Endodermal cell (in vitro differentiated cells): ENCODE data around the gene IKZF1. TPM values are rescaled to one million over a fixed set of nuclear protein-coding genes. Genes with fewer than 3 reads are reported as not detected.

ENCODE experiments used
- DNase-seq: peaks from one replicate; pipeline ENCODE4 v3.0.0-alpha.2; 2017
- H3K27ac ChIP-seq: 2 replicates; pipeline ENCODE4 v1.5.1; 2013; ENCODE audit warnings: mild to moderate bottlenecking, low read depth, low read length, moderate library complexity
- H3K27me3 ChIP-seq: 2 replicates; pipeline ENCODE4 v1.6.1; 2013; ENCODE audit warnings: mild to moderate bottlenecking, low read length, moderate library complexity; ENCODE audit not compliant: insufficient read depth, control insufficient read depth, poor library complexity, severe bottlenecking
- H3K36me3 ChIP-seq: 2 replicates; pipeline ENCODE4 v1.7.0; 2013; ENCODE audit warnings: mild to moderate bottlenecking, low read length, moderate library complexity; ENCODE audit not compliant: control insufficient read depth, insufficient read depth
- H3K4me1 ChIP-seq: one replicate; pipeline ENCODE4 v1.7.0; 2013; ENCODE audit warnings: low read length; ENCODE audit not compliant: control insufficient read depth, insufficient read depth
- H3K4me3 ChIP-seq: 2 replicates; pipeline ENCODE4 v1.5.1; 2013; ENCODE audit warnings: mild to moderate bottlenecking, low read length, moderate library complexity
- H3K9ac ChIP-seq: 2 replicates; pipeline ENCODE4 v1.6.1; 2013; ENCODE audit warnings: mild to moderate bottlenecking, low read length, moderate library complexity; ENCODE audit not compliant: poor library complexity, severe bottlenecking; ENCODE audit errors: extremely low read depth
- H3K9me3 ChIP-seq: 2 replicates; pipeline ENCODE4 v1.6.1; 2013; ENCODE audit warnings: mild to moderate bottlenecking, low read length, moderate library complexity; ENCODE audit not compliant: control insufficient read depth
- H3K27ac Mint-ChIP-seq: 2 replicates; pipeline ENCODE4 v1.8.0; 2020; ENCODE audit warnings: mixed read lengths
- H3K27me3 Mint-ChIP-seq: 2 replicates; pipeline ENCODE4 v1.8.0; 2021; ENCODE audit warnings: mild to moderate bottlenecking, mixed read lengths; ENCODE audit not compliant: insufficient read depth
- H3K36me3 Mint-ChIP-seq: 2 replicates; pipeline ENCODE4 v1.8.0; 2020; ENCODE audit warnings: low read depth, mixed read lengths
- H3K4me1 Mint-ChIP-seq: 2 replicates; pipeline ENCODE4 v1.8.0; 2020; ENCODE audit warnings: mixed read lengths
- H3K4me3 Mint-ChIP-seq: 2 replicates; pipeline ENCODE4 v1.8.0; 2020; ENCODE audit warnings: mild to moderate bottlenecking, moderate library complexity, mixed read lengths
- H3K9me3 Mint-ChIP-seq: 2 replicates; pipeline ENCODE4 v1.8.0; 2020; ENCODE audit warnings: mild to moderate bottlenecking, mixed read lengths
- CTCF ChIP-seq: fragments of 200-600 bp; sonication (generic); conservative IDR thresholded peaks from 2 replicates; pipeline ENCODE4 v1.5.0; 2021; ENCODE audit warnings: antibody characterized with exemption, mild to moderate bottlenecking
- WGBS, 2 experiments: methylation state at CpG; one replicate each; pipeline versions ENCODE4 v1.1.5 to v1.1.7; 2013; ENCODE audit warnings: missing lambda C conversion rate in 2 of 2, mixed read lengths in 1 of 2; ENCODE audit not compliant: insufficient coverage in 1 of 2, insufficient read length in 1 of 2; 5-methylcytosine and 5-hydroxymethylcytosine counted together
- total RNA-seq, 2 donors: library from RNA; stranded (reverse); fragmentation: NEBNext Ultra II Directional in 1 of 2; extraction: Animal tissue kit (Norgen Biotek cat#: 25700) in 1 of 2; gene quantifications; 2 replicates in 1 of 2; 3 replicates in 1 of 2; pipeline ENCODE4 v1.2.1, GENCODE V29; 2021

IKZF1 gene
- total RNA-seq, 2 donors from 2014 or later, result 0.44 to 0.55 TPM

GRCh38 chr7:50362712-50363282 is 58.3 kb downstream of the IKZF1 start:
- TF ChIP-seq CTCF, result no peak
- Histone ChIP-seq H3K9me3 (no peaks in the 10 kb centered on the region), H3K9ac (no peak overlapping the region), H3K27ac (no peak overlapping the region), H3K27me3 (no peaks in the 10 kb centered on the region), H3K36me3 (no peaks in the 10 kb centered on the region), H3K4me3 (no peak overlapping the region), H3K4me1 (peaks cover 14% of the 10 kb centered on the region)
- H3K4me3 Mint-ChIP-seq, result no peak overlapping the region
- WGBS, 2 experiments, result 85 to 91% methylated on average over 4 to 6 of the region's 6 CpGs
- DNase-seq, result no peak
- no peaks in the 10 kb centered on the region for H3K9me3 Mint-ChIP-seq
- H3K27ac Mint-ChIP-seq, result no peak overlapping the region
- no peaks in the 10 kb centered on the region for H3K36me3 Mint-ChIP-seq
- H3K4me1 Mint-ChIP-seq, result peaks cover 19% of the 10 kb centered on the region
- H3K27me3 Mint-ChIP-seq, result no peaks in the 10 kb centered on the region

GRCh38 chr7:50363327-50364060 is 59.0 kb downstream of the IKZF1 start:
- Mint-ChIP-seq H3K4me1 (peaks cover 19% of the 10 kb centered on the region), H3K27me3 (no peaks in the 10 kb centered on the region), H3K36me3 (no peaks in the 10 kb centered on the region), H3K4me3 (no peak overlapping the region), H3K27ac (no peak overlapping the region), H3K9me3 (no peaks in the 10 kb centered on the region)
- Histone ChIP-seq H3K27me3 (no peaks in the 10 kb centered on the region), H3K4me1 (peaks cover 14% of the 10 kb centered on the region), H3K9ac (no peak overlapping the region), H3K27ac (no peak overlapping the region), H3K9me3 (no peaks in the 10 kb centered on the region), H3K4me3 (no peak overlapping the region), H3K36me3 (no peaks in the 10 kb centered on the region)
- WGBS, 2 experiments, result 93 to 96% methylated on average over 4 to 7 of the region's 7 CpGs
- no peak for TF ChIP-seq CTCF
- DNase-seq, result no peak

- Mint-ChIP-seq H3K4me3 (no peak overlapping the region), H3K9me3 (no peaks in the 10 kb centered on the region), H3K27ac (no peak overlapping the region), H3K4me1 (peaks cover 17% of the 10 kb centered on the region), H3K36me3 (no peaks in the 10 kb centered on the region), H3K27me3 (no peaks in the 10 kb centered on the region)
- Histone ChIP-seq H3K9me3 (no peaks in the 10 kb centered on the region), H3K9ac (no peak overlapping the region), H3K27ac (no peak overlapping the region), H3K27me3 (no peaks in the 10 kb centered on the region), H3K4me3 (no peak overlapping the region), H3K4me1 (peaks cover 14% of the 10 kb centered on the region), H3K36me3 (no peaks in the 10 kb centered on the region)
- WGBS, 2 experiments, result 99 to 100% methylated on average over 1 to 3 of the region's 3 CpGs
- no peak for DNase-seq
- TF ChIP-seq CTCF, result no peak
These were observed 60.1 kb downstream of the IKZF1 start for GRCh38 chr7:50364645-50365044.
